HCT116 (cell line): Measurements from ENCODE around the gene NXF1. TPM values are rescaled to one million over a fixed set of nuclear protein-coding genes. Genes with fewer than 3 reads are reported as not detected.

Experiments used
- ATAC-seq: fragments of 200-7000 bp; cut with Tn5 transposase; 2 replicates; pipeline ENCODE4 v1.9.1; 2020; ENCODE audit warnings: mild to moderate bottlenecking, moderate library complexity
- BruUV-seq: library from RNA; stranded (reverse); fragments of 400-500 nt; replicated peaks from 2 replicates; lab custom pipeline; 2021; lab: Mats Ljungman, UMichigan
- CTCF ChIA-PET: fragments of 300-600 bp; sonication (Branson Sonifier 250); formaldehyde crosslinking; loops from one replicate; lab custom pipeline; 2021; ENCODE audit warnings: antibody characterized with exemption; lab: Charles Lee
- POLR2A ChIA-PET: fragments of 300-600, 350-600 bp; sonication (Branson Sonifier 250); formaldehyde crosslinking; loops from one replicate; lab custom pipeline; 2021; ENCODE audit warnings: antibody characterized with exemption; lab: Charles Lee
- RAD21 ChIA-PET, 2 experiments: fragments of 300-600 bp; sonication (Branson Sonifier 250); formaldehyde crosslinking; loops; one replicate each; lab custom pipeline; 2023; ENCODE audit warnings: low total read pairs in 2 of 2; ENCODE audit not compliant: uncharacterized antibody in 2 of 2, unreplicated experiment in 2 of 2, low non-redundant PET in 1 of 2; lab: Charles Lee
- DNase-seq: peaks from one replicate; pipeline ENCODE4 v3.0.0-alpha.2; 2010; ENCODE audit warnings: low read depth, low spot score
- H2AFZ ChIP-seq: fragments of 200-600 bp; shearing (Covaris generic), sonication (generic); 2 replicates; pipeline ENCODE4 v1.6.1; 2017; ENCODE audit warnings: low read depth, mixed run types, mixed read lengths, antibody characterized with exemption, low read length; ENCODE audit not compliant: poor library complexity, severe bottlenecking
- H3K27ac ChIP-seq: 2 replicates; pipeline ENCODE4 v1.5.1; 2012; ENCODE audit warnings: low read depth, low read length
- H3K27me3 ChIP-seq: fragments of 200-600 bp; sonication (generic); 2 replicates; pipeline ENCODE4 v1.6.1; 2016; ENCODE audit warnings: mixed run types, low read length, mixed read lengths; ENCODE audit not compliant: insufficient read depth
- H3K36me3 ChIP-seq, 2 experiments: fragments of 200-500 bp in 1 of 2; fragments of 200-600 bp in 1 of 2; sonication (Bioruptor generic) in 1 of 2; sonication (generic) in 1 of 2; 2 replicates each; pipeline versions ENCODE4 v1.5.1 to v1.6.1; 2014 to 2016; ENCODE audit warnings: low read length in 2 of 2, inconsistent platforms in 1 of 2, mixed read lengths in 1 of 2, mixed run types in 1 of 2; ENCODE audit not compliant: insufficient read depth in 2 of 2, control insufficient read depth in 1 of 2
- H3K4me1 ChIP-seq, 2 experiments: fragments of 200-600 bp in 1 of 2; sonication (generic) in 1 of 2; 2 replicates each; pipeline versions ENCODE4 v1.5.1 to v1.6.1; 2012 to 2017; ENCODE audit warnings: low read length in 2 of 2, inconsistent platforms in 1 of 2, mild to moderate bottlenecking in 1 of 2, mixed read lengths in 1 of 2, mixed run types in 1 of 2, moderate library complexity in 1 of 2; ENCODE audit not compliant: insufficient read depth in 2 of 2, control insufficient read depth in 1 of 2
- H3K4me2 ChIP-seq: fragments of 200-600 bp; sonication (generic); 2 replicates; pipeline ENCODE4 v1.6.1; 2017; ENCODE audit warnings: mixed run types, low read length, mixed read lengths
- H3K4me3 ChIP-seq, 2 experiments: fragments of 200-600 bp in 1 of 2; sonication (generic) in 1 of 2; replicated peaks in 1 of 2; 2 replicates each; pipeline ENCODE4 v1.5.1; 2011 to 2016; ENCODE audit warnings: low read length in 2 of 2, control low read depth in 1 of 2, low read depth in 1 of 2, mild to moderate bottlenecking in 1 of 2, mixed read lengths in 1 of 2, mixed run types in 1 of 2
- H3K79me2 ChIP-seq: fragments of 200-600 bp; sonication (generic); 2 replicates; pipeline ENCODE4 v1.6.1; 2017; ENCODE audit warnings: mild to moderate bottlenecking, mixed run types, low read length, moderate library complexity, mixed read lengths; ENCODE audit not compliant: insufficient read depth
- H3K9ac ChIP-seq: fragments of 200-600 bp; sonication (generic); 2 replicates; pipeline ENCODE4 v1.6.1; 2016; ENCODE audit warnings: low read length, mixed read lengths
- H3K9me2 ChIP-seq: fragments of 200-600 bp; sonication (generic), shearing (Covaris generic); 2 replicates; pipeline ENCODE4 v1.6.1; 2017; ENCODE audit warnings: mixed run types, mild to moderate bottlenecking, moderate library complexity; ENCODE audit not compliant: insufficient read depth
- H3K9me3 ChIP-seq, 2 experiments: fragments of 200-500 bp in 1 of 2; fragments of 200-600 bp in 1 of 2; sonication (Bioruptor generic) in 1 of 2; sonication (generic) in 1 of 2; 2 replicates each; pipeline ENCODE4 v1.6.1; 2014 to 2017; ENCODE audit warnings: low read length in 2 of 2, mixed read lengths in 2 of 2, inconsistent platforms in 1 of 2, low read depth in 1 of 2, mild to moderate bottlenecking in 1 of 2, mixed run types in 1 of 2, moderate library complexity in 1 of 2; ENCODE audit not compliant: control insufficient read depth in 1 of 2, insufficient read depth in 1 of 2
- H4K20me1 ChIP-seq: fragments of 200-600 bp; sonication (generic), shearing (Covaris generic); 2 replicates; pipeline ENCODE4 v1.6.1; 2017; ENCODE audit warnings: mixed run types, mild to moderate bottlenecking, moderate library complexity; ENCODE audit not compliant: insufficient read depth
- ATF3 ChIP-seq: IDR thresholded peaks from 2 replicates; pipeline ENCODE4 v1.6.1; 2012
- EZH2 ChIP-seq: fragments of 200-600 bp; sonication (generic); IDR thresholded peaks from 2 replicates; pipeline ENCODE4 v1.6.1; 2017; ENCODE audit warnings: antibody characterized with exemption, mixed run types
- MAX ChIP-seq: IDR thresholded peaks from 2 replicates; pipeline ENCODE4 v1.6.1; 2012
- POLR2A ChIP-seq: IDR thresholded peaks from 2 replicates; pipeline ENCODE4 v1.7.0; 2011; ENCODE audit warnings: borderline replicate concordance; ENCODE audit not compliant: insufficient read depth, insufficient read length; ENCODE audit errors: extremely low read depth
- SIN3A ChIP-seq: IDR thresholded peaks from 2 replicates; pipeline ENCODE4 v1.6.1; 2012; ENCODE audit warnings: low read depth
- SRF ChIP-seq: IDR thresholded peaks from 2 replicates; pipeline ENCODE4 v1.6.1; 2012; ENCODE audit warnings: low read depth
- TCF7L2 ChIP-seq: IDR thresholded peaks from 2 replicates; pipeline ENCODE4 v1.7.0; 2011; ENCODE audit warnings: borderline replicate concordance, inconsistent platforms; ENCODE audit not compliant: insufficient read depth, insufficient read length; ENCODE audit errors: extremely low read depth
- YY1 ChIP-seq: IDR thresholded peaks from 2 replicates; pipeline ENCODE4 v1.6.1; 2011; ENCODE audit warnings: low read length, low read depth, moderate library complexity, mild to moderate bottlenecking; ENCODE audit not compliant: insufficient replicate concordance; ENCODE audit errors: extremely low read depth
- intact Hi-C: fragments of 100-400 bp; cut with micrococcal nuclease; formaldehyde crosslinking; loops from 2 replicates; pipeline ENCODE4 v1.10.0; 2022
- microRNA-seq: library from miRNA; unstranded; fragments of <30 nt; microRNA quantifications from one replicate; pipeline ENCODE4, GENCODE V29; 2016; ENCODE audit warnings: borderline number of aligned reads
- total RNA-seq: library from RNA; stranded (reverse); gene quantifications from one replicate; pipeline ENCODE4 v1.2.1, GENCODE V29; 2021; ENCODE audit not compliant: unreplicated experiment

The NXF1 gene
- total RNA-seq, 1 experiment from 2014 or later = 55.5 TPM

GRCh38 chr11:62747475-62748160 is 57.6 kb downstream of the NXF1 start:
- POLR2A ChIA-PET = interaction anchor here (1.2 kb wide), 1 partner anchor 13 kb away, joined by 3 read pairs; the partner anchor contains the start of gene POLR2G
- intact Hi-C loops = no loop called here

More at GRCh38 chr11:62747475-62748160, 57.6 kb downstream of the NXF1 start:
- no TSS peak for BruUV-seq
- no peak overlapping the region for H3K4me3 ChIP-seq
- no peak overlapping the region for H3K27ac ChIP-seq
- H3K79me2 ChIP-seq = no peaks in the 10 kb centered on the region
- no peak overlapping the region for H3K4me2 ChIP-seq
- H3K4me1 ChIP-seq = no peaks in the 10 kb centered on the region; a peak in 1 of 4 replicates
- ATAC-seq = no peak
- H4K20me1 ChIP-seq = no peaks in the 10 kb centered on the region
- H3K9me2 ChIP-seq = no peaks in the 10 kb centered on the region
- ChIA-PET RAD21 (no interaction called here), CTCF (no interaction called here)
- H3K27me3 ChIP-seq = no peaks in the 10 kb centered on the region
- no peak overlapping the region for H2AFZ ChIP-seq
- TF ChIP-seq SIN3A (no peak), POLR2A (no peak), TCF7L2 (no peak), SRF (no peak), EZH2 (no peak), ATF3 (no peak), MAX (no peak), YY1 (no peak)
- H3K9me3 ChIP-seq = no peaks in the 10 kb centered on the region
- H3K36me3 ChIP-seq = no peaks in the 10 kb centered on the region
- no peak overlapping the region for H3K9ac ChIP-seq
- no peak for DNase-seq

Small RNA genes within 50 kb of the gene (microRNA-seq; reads per million reads assigned to microRNA genes)
- gene MIR6514 (1.2 reads per million), gene MIR6748 (not detected)

Other genes starting within 250 kb of the NXF1 start
- gene EEF1G, start 231.5 kb downstream of the NXF1 start, total RNA-seq = 1,901 TPM
- 49.0 TPM for gene TUT1, start 213.9 kb downstream of the NXF1 start, total RNA-seq
- gene MTA2, start 203.6 kb downstream of the NXF1 start, total RNA-seq = 98.9 TPM
- gene EML3, start 192.7 kb downstream of the NXF1 start, total RNA-seq = 124 TPM
- 2.7 TPM for gene ROM1, start 192.2 kb downstream of the NXF1 start, total RNA-seq
- 51.2 TPM for gene B3GAT3, start 183.5 kb downstream of the NXF1 start, total RNA-seq
- 410 TPM for gene GANAB, start 158.8 kb downstream of the NXF1 start, total RNA-seq
- gene INTS5, start 152.1 kb downstream of the NXF1 start, total RNA-seq = 29.1 TPM
- gene C11orf98, start 140.2 kb downstream of the NXF1 start, total RNA-seq = 121 TPM
- 63.5 TPM for gene CSKMT, start 140.1 kb downstream of the NXF1 start, total RNA-seq
- gene UQCC3, start 133.8 kb downstream of the NXF1 start, total RNA-seq = 17.9 TPM
- gene LBHD1, start 133.2 kb downstream of the NXF1 start, total RNA-seq = 14.7 TPM
- 94.2 TPM for gene UBXN1, start 126.4 kb downstream of the NXF1 start, total RNA-seq
- gene LRRN4CL, start 115.9 kb downstream of the NXF1 start, total RNA-seq = 0.71 TPM
- 62.0 TPM for gene BSCL2, start 98.0 kb downstream of the NXF1 start, total RNA-seq
- not detected for gene GNG3, start 97.8 kb downstream of the NXF1 start, total RNA-seq
- 45.8 TPM for gene HNRNPUL2, start 78.0 kb downstream of the NXF1 start, total RNA-seq
- gene TTC9C, start 77.0 kb downstream of the NXF1 start, total RNA-seq = 33.3 TPM
- 11.3 TPM for gene ZBTB3, start 51.3 kb downstream of the NXF1 start, total RNA-seq
- gene POLR2G, start 43.9 kb downstream of the NXF1 start, total RNA-seq = 109 TPM
- 24.2 TPM for gene TAF6L, start 34.0 kb downstream of the NXF1 start, total RNA-seq
- 51.6 TPM for gene TMEM179B, start 18.0 kb downstream of the NXF1 start, total RNA-seq
- gene TMEM223, start 13.4 kb downstream of the NXF1 start, total RNA-seq = 18.4 TPM
- 29.5 TPM for gene STX5, start 26.6 kb upstream of the NXF1 start, total RNA-seq
- gene TEX54, start 27.4 kb upstream of the NXF1 start, total RNA-seq = not detected
- 111 TPM for gene WDR74, start 34.1 kb upstream of the NXF1 start, total RNA-seq
- gene SLC3A2, start 75.5 kb upstream of the NXF1 start, total RNA-seq = 418 TPM
- 0.10 TPM for gene CHRM1, start 115.9 kb upstream of the NXF1 start, total RNA-seq
- gene SLC22A6, start 179.5 kb upstream of the NXF1 start, total RNA-seq = not detected
- not detected for gene SLC22A8, start 210.4 kb upstream of the NXF1 start, total RNA-seq